ENCODE measurements around the gene C16orf96.
A peak's percentile ranks its signal among the peaks of the same experiment; 100 is the strongest.

Gene C16orf96

DNA sequence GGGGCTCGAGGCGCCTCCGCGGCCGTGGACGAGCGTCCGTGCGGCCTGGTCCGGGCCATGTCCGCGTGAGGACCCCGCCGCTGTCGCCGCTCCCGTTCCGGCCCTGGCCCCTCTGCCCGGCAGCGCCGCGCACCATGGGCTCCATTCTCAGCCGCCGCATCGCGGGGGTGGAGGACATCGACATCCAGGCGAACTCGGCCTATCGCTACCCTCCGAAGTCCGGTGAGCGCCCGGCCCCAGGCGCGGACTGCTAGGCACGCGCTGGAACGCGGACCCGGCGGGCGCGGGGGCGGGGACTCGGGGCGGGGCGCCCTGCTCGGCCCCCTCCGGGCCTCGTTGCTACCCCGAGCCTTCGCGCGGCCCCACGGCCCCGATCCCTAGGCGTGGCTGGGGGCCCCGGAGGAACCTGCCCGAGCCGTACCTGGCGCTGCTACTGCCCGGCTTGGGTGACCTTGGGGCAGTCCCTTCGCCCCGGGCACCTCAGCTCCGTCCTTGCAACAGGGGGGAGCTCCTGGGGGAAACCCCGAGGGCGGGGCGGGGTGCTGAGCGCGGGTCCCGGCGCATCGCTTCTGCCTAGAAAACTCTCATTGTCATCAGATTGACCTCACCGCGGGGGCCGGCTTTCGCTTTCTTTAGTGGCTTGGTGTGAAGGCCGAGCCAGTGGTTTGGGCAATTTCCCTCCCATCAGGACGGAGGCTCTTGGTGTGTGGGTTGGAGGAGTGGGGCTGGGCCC, 68.9 kb downstream of the C16orf96 start (continued):
- TF ChIP-seq, protein P1, sequence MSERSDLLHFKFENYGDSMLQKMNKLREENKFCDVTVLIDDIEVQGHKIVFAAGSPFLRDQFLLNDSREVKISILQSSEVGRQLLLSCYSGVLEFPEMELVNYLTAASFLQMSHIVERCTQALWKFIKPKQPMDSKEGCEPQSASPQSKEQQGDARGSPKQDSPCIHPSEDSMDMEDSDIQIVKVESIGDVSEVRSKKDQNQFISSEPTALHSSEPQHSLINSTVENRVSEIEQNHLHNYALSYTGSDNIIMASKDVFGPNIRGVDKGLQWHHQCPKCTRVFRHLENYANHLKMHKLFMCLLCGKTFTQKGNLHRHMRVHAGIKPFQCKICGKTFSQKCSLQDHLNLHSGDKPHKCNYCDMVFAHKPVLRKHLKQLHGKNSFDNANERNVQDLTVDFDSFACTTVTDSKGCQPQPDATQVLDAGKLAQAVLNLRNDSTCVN (tag by site-specific recombination; optimal IDR thresholded peaks at IDR 0.05) = peak; percentile 95
- TF ChIP-seq ZNF221 (tag by site-specific recombination; IDR thresholded peaks at IDR 0.05; ENCODE audit: borderline replicate concordance) (no peak), MEIS1 (CRISPR knock-in tag; IDR thresholded peaks at IDR 0.05; ENCODE audit: borderline replicate concordance) (no peak), GLIS1 (tag by site-specific recombination; IDR thresholded peaks at IDR 0.05) (no peak), ZNF664 (tag by site-specific recombination; IDR thresholded peaks at IDR 0.05) (no peak), ZBTB48 (tag by site-specific recombination; IDR thresholded peaks at IDR 0.05) (no peak), ZNF701 (tag by site-specific recombination; IDR thresholded peaks at IDR 0.05) (no peak), ZNF658 (tag by site-specific recombination; IDR thresholded peaks at IDR 0.05) (no peak), ZNF214 (tag by site-specific recombination; IDR thresholded peaks at IDR 0.05; ENCODE audit: borderline replicate concordance) (no peak), ZFP3 (tag by site-specific recombination; IDR thresholded peaks at IDR 0.05; ENCODE audit: low read depth) (no peak), ZNF121 (tag by site-specific recombination; IDR thresholded peaks at IDR 0.05) (no peak), KLF7 (tag by site-specific recombination; IDR thresholded peaks at IDR 0.05; ENCODE audit: borderline replicate concordance) (no peak), ZNF768 (tag by site-specific recombination; IDR thresholded peaks at IDR 0.05) (no peak), GLI4 (tag by site-specific recombination; IDR thresholded peaks at IDR 0.05) (no peak), MYNN (tag by site-specific recombination; IDR thresholded peaks at IDR 0.05; ENCODE audit: borderline replicate concordance) (no peak), ZEB2 (tag by site-specific recombination; IDR thresholded peaks at IDR 0.05) (no peak), GFI1B (tag by site-specific recombination; IDR thresholded peaks at IDR 0.05) (no peak), ZNF571 (tag by site-specific recombination; IDR thresholded peaks at IDR 0.05) (no peak), ZNF792 (tag by site-specific recombination; IDR thresholded peaks at IDR 0.05) (no peak), ZNF555 (tag by site-specific recombination; conservative IDR thresholded peaks at IDR 0.05) (no peak), PRDM1 (tag by site-specific recombination; IDR thresholded peaks at IDR 0.05) (peak; percentile 70; the same call in 1 of the 2 replicates), ZNF660 (tag by site-specific recombination; IDR thresholded peaks at IDR 0.05) (no peak; the same call in 1 of the 2 replicates), ZNF621 (tag by site-specific recombination; IDR thresholded peaks at IDR 0.05) (no peak)
- TF ChIP-seq, protein P2, sequence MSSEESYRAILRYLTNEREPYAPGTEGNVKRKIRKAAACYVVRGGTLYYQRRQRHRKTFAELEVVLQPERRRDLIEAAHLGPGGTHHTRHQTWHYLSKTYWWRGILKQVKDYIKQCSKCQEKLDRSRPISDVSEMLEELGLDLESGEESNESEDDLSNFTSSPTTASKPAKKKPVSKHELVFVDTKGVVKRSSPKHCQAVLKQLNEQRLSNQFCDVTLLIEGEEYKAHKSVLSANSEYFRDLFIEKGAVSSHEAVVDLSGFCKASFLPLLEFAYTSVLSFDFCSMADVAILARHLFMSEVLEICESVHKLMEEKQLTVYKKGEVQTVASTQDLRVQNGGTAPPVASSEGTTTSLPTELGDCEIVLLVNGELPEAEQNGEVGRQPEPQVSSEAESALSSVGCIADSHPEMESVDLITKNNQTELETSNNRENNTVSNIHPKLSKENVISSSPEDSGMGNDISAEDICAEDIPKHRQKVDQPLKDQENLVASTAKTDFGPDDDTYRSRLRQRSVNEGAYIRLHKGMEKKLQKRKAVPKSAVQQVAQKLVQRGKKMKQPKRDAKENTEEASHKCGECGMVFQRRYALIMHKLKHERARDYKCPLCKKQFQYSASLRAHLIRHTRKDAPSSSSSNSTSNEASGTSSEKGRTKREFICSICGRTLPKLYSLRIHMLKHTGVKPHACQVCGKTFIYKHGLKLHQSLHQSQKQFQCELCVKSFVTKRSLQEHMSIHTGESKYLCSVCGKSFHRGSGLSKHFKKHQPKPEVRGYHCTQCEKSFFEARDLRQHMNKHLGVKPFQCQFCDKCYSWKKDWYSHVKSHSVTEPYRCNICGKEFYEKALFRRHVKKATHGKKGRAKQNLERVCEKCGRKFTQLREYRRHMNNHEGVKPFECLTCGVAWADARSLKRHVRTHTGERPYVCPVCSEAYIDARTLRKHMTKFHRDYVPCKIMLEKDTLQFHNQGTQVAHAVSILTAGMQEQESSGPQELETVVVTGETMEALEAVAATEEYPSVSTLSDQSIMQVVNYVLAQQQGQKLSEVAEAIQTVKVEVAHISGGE (tag by site-specific recombination; conservative IDR thresholded peaks at IDR 0.05; ENCODE audit: low read depth) = 0 out of 2 replicates have a peak, but pooled peaks have one; percentile 9
- TF ChIP-seq, protein P3, sequence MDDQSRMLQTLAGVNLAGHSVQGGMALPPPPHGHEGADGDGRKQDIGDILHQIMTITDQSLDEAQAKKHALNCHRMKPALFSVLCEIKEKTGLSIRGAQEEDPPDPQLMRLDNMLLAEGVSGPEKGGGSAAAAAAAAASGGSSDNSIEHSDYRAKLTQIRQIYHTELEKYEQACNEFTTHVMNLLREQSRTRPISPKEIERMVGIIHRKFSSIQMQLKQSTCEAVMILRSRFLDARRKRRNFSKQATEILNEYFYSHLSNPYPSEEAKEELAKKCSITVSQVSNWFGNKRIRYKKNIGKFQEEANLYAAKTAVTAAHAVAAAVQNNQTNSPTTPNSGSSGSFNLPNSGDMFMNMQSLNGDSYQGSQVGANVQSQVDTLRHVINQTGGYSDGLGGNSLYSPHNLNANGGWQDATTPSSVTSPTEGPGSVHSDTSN (CRISPR knock-in tag; IDR thresholded peaks at IDR 0.05) = peak; percentile 65
- TF ChIP-seq, protein P4, sequence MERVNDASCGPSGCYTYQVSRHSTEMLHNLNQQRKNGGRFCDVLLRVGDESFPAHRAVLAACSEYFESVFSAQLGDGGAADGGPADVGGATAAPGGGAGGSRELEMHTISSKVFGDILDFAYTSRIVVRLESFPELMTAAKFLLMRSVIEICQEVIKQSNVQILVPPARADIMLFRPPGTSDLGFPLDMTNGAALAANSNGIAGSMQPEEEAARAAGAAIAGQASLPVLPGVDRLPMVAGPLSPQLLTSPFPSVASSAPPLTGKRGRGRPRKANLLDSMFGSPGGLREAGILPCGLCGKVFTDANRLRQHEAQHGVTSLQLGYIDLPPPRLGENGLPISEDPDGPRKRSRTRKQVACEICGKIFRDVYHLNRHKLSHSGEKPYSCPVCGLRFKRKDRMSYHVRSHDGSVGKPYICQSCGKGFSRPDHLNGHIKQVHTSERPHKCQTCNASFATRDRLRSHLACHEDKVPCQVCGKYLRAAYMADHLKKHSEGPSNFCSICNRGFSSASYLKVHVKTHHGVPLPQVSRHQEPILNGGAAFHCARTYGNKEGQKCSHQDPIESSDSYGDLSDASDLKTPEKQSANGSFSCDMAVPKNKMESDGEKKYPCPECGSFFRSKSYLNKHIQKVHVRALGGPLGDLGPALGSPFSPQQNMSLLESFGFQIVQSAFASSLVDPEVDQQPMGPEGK (tag by site-specific recombination; IDR thresholded peaks at IDR 0.05) = peak; percentile 68; the same call in 1 of the 2 replicates
- TF ChIP-seq, protein P5, sequence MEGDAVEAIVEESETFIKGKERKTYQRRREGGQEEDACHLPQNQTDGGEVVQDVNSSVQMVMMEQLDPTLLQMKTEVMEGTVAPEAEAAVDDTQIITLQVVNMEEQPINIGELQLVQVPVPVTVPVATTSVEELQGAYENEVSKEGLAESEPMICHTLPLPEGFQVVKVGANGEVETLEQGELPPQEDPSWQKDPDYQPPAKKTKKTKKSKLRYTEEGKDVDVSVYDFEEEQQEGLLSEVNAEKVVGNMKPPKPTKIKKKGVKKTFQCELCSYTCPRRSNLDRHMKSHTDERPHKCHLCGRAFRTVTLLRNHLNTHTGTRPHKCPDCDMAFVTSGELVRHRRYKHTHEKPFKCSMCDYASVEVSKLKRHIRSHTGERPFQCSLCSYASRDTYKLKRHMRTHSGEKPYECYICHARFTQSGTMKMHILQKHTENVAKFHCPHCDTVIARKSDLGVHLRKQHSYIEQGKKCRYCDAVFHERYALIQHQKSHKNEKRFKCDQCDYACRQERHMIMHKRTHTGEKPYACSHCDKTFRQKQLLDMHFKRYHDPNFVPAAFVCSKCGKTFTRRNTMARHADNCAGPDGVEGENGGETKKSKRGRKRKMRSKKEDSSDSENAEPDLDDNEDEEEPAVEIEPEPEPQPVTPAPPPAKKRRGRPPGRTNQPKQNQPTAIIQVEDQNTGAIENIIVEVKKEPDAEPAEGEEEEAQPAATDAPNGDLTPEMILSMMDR (tag by site-specific recombination; IDR thresholded peaks at IDR 0.05) = no peak
- TF ChIP-seq, protein P6, sequence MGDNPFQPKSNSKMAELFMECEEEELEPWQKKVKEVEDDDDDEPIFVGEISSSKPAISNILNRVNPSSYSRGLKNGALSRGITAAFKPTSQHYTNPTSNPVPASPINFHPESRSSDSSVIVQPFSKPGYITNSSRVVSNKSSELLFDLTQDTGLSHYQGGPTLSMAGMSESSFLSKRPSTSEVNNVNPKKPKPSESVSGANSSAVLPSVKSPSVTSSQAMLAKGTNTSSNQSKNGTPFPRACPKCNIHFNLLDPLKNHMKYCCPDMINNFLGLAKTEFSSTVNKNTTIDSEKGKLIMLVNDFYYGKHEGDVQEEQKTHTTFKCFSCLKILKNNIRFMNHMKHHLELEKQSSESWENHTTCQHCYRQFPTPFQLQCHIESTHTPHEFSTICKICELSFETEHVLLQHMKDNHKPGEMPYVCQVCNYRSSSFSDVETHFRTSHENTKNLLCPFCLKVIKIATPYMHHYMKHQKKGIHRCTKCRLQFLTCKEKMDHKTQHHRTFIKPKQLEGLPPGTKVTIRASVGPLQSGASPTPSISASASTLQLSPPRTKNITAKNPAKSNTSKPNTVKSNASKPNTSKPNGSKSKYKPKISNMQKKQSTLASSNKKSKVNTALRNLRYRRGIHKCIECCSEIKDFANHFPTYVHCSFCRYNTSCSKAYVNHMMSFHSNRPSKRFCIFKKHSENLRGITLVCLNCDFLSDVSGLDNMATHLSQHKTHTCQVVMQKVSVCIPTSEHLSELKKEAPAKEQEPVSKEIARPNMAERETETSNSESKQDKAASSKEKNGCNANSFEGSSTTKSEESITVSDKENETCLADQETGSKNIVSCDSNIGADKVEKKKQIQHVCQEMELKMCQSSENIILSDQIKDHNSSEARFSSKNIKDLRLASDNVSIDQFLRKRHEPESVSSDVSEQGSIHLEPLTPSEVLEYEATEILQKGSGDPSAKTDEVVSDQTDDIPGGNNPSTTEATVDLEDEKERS (tag by site-specific recombination; IDR thresholded peaks at IDR 0.05) = no peak

Measured in HEK293 (cell line).